WERI-Rb-1 (cell line): Measurements from ENCODE around the gene CAMTA1.
A peak's percentile ranks its signal among the peaks of the same experiment; 100 is the strongest.

Experiments used
- DNase-seq: peaks from one replicate; pipeline ENCODE4 v3.0.0-alpha.2; 2020
- H3K27ac ChIP-seq: fragments of 250-450 bp; sonication (Bioruptor Pico); 2 replicates; pipeline ENCODE4 v1.5.1; 2020; ENCODE audit warnings: mild to moderate bottlenecking, moderate library complexity
- H3K27me3 ChIP-seq: fragments of 250-450 bp; sonication (Bioruptor Pico); 2 replicates; pipeline ENCODE4 v1.5.1; 2021; ENCODE audit warnings: mild to moderate bottlenecking, low read depth, moderate library complexity; ENCODE audit not compliant: insufficient read depth, severe bottlenecking
- H3K36me3 ChIP-seq: fragments of 250-450 bp; sonication (Bioruptor Pico); 2 replicates; pipeline ENCODE4 v1.5.1; 2020; ENCODE audit warnings: mild to moderate bottlenecking, moderate library complexity
- H3K4me3 ChIP-seq: 2 replicates; pipeline ENCODE4 v1.5.1; 2011; ENCODE audit warnings: low read depth, mild to moderate bottlenecking, control low read depth, low read length
- H3K9me3 ChIP-seq: fragments of 250-450 bp; sonication (Bioruptor Pico); 2 replicates; pipeline ENCODE4 v1.5.1; 2021; ENCODE audit warnings: mild to moderate bottlenecking, moderate library complexity; ENCODE audit not compliant: severe bottlenecking
- TF ChIP-seq, protein P1 (sequence below): IDR thresholded peaks from 2 replicates; pipeline ENCODE4 v1.5.1; 2011; ENCODE audit warnings: low read depth, mild to moderate bottlenecking, control low read depth, inconsistent platforms, low read length

CAMTA1 gene

DNA sequence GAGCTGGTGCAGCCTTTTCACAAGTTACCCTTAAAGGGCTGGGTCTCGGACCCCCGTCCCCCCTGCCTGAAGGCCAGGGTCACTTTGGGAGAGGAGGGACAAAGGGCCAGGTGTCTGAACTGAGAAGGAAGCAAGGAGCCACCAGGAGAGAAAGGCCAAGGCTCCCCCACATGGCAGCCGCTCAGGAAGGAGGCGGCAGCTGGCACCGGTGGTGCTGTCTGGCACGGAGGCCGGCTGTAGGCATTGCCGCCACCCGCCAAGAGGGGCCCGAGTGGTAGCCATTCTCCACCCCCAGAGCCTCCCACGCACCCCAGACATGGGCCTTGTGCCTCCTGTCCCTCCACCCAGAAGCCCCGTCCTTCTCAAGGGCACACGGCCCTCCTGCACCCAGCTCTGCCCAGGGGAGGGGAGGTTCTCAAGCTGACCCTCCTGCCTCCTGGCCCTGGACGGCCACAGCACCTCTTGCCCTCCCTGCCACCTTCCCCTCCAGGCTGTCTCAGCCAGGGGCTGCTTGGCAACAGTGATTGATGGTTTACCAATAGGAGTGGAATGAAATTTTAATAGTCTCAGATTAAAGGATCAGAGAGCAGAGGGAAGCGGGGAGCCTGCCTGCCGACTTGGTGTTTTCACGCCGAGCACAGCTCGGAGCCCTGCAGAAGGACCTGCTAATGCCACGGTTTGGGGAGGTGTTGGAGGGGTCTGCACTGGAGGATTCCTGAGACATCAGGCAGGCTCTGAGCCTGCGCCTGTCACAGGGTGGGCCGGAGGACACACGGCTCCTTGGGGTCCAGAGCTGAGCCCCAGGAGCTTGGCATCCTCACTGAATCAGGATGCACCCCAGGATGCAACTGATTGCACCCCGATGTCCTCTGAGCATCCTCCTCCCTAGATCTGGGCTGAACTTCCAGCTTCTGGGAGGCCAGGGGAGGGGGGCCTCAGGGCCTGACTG is 773.9 kb downstream of the CAMTA1 start:
- DNase-seq, result peak; percentile 57
- TF ChIP-seq, protein P1, sequence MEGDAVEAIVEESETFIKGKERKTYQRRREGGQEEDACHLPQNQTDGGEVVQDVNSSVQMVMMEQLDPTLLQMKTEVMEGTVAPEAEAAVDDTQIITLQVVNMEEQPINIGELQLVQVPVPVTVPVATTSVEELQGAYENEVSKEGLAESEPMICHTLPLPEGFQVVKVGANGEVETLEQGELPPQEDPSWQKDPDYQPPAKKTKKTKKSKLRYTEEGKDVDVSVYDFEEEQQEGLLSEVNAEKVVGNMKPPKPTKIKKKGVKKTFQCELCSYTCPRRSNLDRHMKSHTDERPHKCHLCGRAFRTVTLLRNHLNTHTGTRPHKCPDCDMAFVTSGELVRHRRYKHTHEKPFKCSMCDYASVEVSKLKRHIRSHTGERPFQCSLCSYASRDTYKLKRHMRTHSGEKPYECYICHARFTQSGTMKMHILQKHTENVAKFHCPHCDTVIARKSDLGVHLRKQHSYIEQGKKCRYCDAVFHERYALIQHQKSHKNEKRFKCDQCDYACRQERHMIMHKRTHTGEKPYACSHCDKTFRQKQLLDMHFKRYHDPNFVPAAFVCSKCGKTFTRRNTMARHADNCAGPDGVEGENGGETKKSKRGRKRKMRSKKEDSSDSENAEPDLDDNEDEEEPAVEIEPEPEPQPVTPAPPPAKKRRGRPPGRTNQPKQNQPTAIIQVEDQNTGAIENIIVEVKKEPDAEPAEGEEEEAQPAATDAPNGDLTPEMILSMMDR, result no peak
- no peak overlapping the region for H3K4me3 ChIP-seq
- no peaks in the 10 kb centered on the region for H3K27me3 ChIP-seq
- no peaks in the 10 kb centered on the region for H3K9me3 ChIP-seq
- no peaks in the 10 kb centered on the region for H3K36me3 ChIP-seq
- peak overlapping the region; percentile 81 for H3K27ac ChIP-seq

DNA sequence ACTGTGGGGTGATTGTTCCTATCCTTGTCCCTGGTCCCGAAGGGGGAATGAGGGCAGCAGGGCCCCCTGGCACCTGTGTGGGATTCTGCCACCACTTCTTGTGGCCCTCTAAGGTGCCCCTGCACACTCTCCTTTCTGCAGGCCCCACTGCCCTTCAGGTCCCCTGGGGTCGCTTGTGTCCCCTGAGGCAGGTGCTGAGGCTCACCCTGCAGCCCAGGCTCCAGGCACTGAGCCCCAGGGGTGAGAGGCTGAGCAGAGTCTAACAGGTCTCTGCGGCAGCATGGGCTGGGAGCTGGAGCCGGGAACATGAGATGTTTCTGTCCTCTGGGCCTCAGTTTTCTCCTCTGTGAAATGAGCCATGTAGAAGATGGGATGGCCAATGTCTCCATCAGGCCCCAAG is 774.9 kb downstream of the CAMTA1 start:
- TF ChIP-seq, protein P1, result no peak
- H3K27me3 ChIP-seq, result no peaks in the 10 kb centered on the region
- peak overlapping the region; percentile 81 for H3K27ac ChIP-seq
- no peak overlapping the region for H3K4me3 ChIP-seq
- no peak for DNase-seq
- H3K9me3 ChIP-seq, result no peaks in the 10 kb centered on the region
- no peaks in the 10 kb centered on the region for H3K36me3 ChIP-seq

- Histone ChIP-seq H3K36me3 (no peaks in the 10 kb centered on the region), H3K27me3 (no peaks in the 10 kb centered on the region), H3K27ac (peak overlapping the region; percentile 21), H3K4me3 (no peak overlapping the region), H3K9me3 (no peaks in the 10 kb centered on the region)
- TF ChIP-seq, protein P1, result no peak
- no peak for DNase-seq
These were observed 775.4 kb downstream of the CAMTA1 start for GRCh38 chr1:7560601-7561181.

DNA sequence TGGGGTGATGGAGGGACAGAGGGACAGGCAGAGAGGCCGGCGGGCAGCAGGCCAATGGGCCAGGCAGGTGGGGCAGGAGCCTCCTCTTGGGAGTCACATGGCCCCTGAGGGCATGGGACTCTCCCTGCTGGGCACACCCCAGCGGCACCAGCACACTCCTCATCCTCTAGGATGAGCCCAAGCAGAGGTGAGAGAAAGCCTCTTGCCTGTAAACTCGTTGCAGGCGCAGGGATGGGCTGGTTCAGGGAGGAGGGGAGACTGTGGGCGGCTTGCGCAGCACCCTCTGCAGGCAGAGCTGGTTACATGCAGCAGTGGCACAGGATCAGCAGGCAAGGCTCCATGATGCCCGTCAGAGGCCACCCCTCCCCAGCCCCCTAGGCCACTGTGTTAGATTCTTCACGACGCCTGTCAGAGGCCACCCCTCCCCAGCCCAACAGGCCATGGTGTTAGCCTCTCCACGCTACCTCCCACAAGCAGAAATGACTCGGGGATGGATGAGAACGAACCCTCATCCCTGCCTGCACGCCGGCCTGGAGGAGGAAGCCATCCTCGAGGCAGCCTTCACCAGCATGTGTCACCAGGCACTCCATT is 776.2 kb downstream of the CAMTA1 start:
- Histone ChIP-seq H3K4me3 (no peak overlapping the region), H3K27me3 (no peaks in the 10 kb centered on the region), H3K9me3 (no peaks in the 10 kb centered on the region), H3K27ac (peak overlapping the region; percentile 44), H3K36me3 (no peaks in the 10 kb centered on the region)
- DNase-seq, result peak; percentile 84
- TF ChIP-seq, protein P1, result peak; percentile 96

DNA sequence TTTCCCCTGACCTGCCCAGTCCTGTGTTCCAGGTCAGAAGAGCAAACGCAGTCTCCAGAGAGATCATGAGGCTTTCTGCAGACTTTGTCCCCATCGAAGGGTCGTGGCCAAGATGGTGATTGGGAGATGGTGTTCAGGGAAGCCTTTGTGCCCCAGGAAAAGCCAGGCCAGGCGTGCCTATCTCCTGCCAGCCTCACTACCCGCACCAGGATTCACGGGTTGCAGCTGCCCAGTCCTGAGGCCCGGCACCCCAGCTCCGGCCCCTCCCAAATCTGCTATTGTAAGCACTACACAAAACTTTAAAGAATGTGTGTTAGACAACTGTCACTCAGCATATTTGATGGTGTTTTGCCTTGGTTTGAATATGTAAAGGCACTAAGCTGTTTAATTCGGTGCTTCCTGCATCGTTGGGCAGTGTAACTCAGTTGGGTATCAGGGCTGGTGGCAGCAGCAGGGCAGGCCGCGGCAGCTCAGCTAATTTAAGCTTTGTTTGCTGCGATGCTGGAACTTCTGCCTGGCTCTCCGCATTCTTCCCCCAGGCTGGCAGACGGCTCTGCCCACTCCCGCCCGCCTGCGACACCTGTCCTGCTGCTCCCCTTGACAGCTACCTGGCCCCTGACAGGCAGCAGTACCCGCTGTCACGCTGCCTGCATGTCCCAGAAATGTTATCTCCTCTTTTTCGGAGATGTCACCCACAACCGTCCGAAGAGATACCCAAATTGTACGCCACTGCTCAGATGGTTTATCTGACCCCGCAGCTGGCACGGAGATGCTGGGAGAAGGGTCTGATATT is 776.9 kb downstream of the CAMTA1 start:
- H3K27me3 ChIP-seq, result no peaks in the 10 kb centered on the region
- TF ChIP-seq, protein P1, result no peak
- no peaks in the 10 kb centered on the region for H3K9me3 ChIP-seq
- no peak for DNase-seq
- H3K36me3 ChIP-seq, result no peaks in the 10 kb centered on the region
- H3K4me3 ChIP-seq, result no peak overlapping the region
- peak overlapping the region; percentile 74 for H3K27ac ChIP-seq
